C1 segment of cervical spinal cord (tissue), 14 donors: Measurements from ENCODE around the gene CENPP.
A peak's percentile ranks its signal among the peaks of the same experiment; 100 is the strongest.

Experiments used
- DNase-seq, 14 donors: peaks; one replicate each; lab custom pipeline; 2025; lab: John Stamatoyannopoulos, UW

CENPP gene

DNA sequence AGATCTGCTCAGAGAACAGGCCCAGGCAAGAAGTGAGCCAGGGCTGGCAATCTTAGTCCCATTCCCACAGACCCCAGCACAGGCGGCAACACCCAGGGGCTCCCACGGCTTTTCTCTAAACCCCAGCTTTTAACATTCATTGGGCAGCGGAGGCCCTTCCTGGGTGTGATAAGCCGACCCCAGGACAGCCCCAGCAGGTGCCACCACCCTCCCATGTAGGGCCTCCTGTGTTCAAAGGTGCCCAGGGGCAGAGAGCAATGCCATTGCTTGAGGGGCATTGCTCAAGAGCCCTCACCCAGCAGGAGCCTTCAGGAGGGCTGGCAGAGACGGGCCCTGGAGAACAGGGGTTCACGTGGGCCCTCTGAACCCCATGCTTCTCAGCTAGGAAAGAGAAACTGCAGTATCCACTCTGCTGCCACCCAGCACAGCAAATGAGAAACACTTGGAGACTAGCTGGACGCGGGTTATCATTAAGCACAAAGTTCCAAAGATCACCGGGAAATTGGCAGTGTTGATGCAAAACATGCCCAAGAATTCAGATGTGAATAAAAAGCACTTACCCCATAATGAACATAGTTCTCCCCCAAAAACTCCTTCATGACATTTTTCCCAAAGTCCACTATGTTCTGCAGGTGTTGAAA lies 330.3 kb downstream of the CENPP start:
- no peak for DNase-seq

DNA sequence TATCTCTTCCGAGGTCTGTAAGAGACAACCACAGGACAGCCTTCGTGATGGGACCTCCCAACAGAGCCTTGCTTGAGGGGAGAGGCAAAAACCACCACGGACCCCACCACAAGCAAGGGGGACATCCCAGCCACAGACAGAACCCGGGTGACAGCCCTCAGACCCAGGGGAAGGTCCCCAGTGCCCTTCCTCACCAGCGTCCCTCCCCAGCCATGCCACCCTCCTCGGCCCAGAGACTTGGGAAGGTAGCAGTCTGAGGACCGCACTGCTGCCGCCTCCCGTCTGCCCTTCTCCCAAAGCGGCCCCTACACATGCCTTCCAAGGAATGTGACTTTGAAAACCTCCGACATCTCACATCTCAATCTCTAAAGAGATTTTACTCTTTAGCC lies 330.8 kb downstream of the CENPP start:
- no peak for DNase-seq

DNA sequence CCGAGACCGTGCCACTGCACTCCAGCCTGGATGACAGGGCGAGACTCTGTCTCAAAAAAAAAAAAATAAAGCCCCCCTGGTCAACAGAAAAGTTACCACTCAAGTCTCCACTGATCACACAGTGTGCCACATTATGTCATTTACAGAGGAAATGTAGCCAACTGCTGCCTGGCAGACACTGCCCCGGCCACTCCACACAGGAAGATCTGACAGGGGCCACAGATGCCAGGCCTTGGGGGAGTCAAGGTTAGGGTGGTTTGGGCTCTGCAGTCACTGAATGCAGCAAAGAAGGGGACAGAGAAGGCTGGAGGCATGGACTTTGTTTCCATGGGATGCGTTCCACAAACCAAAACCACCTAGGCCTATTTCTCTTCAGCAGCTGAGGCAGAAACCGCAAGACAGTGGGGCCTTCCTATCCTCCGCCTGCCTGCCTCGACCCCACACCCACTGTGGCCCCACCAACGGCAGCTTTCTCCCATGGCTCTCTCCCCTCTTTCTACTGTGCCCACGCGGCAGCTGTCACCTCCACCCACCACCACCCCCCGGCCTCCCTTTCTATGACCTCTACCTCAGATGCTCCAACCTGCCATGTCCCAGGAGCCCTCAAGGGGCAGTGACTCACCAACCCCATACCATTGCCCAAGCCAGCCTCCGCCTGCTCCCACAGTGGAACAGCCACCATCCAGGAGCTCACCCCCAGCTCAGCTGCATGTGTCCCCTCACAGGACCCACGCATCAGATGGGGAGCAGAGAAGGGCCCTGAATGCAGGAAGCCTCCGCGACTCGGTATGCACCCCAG lies 331.7 kb downstream of the CENPP start:
- no peak for DNase-seq

DNA sequence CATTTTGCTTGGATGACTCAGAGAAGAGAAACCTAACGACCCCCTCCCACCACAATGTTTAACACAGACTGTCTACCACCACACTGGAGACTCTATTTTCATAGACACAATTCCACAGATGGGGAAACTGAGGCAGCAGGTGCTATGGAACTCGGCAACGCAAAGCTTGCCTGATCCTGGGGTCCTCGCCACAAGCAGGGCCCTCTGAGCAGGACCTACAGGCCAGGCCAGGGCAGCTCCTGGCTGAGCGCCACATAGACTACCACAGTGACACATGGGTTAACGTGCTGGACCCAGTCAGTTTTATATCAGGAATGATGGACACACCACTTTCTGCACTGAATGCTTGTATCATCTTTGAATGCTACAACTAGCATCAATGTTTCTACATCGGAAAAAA lies 332.4 kb downstream of the CENPP start:
- no peak for DNase-seq

DNA sequence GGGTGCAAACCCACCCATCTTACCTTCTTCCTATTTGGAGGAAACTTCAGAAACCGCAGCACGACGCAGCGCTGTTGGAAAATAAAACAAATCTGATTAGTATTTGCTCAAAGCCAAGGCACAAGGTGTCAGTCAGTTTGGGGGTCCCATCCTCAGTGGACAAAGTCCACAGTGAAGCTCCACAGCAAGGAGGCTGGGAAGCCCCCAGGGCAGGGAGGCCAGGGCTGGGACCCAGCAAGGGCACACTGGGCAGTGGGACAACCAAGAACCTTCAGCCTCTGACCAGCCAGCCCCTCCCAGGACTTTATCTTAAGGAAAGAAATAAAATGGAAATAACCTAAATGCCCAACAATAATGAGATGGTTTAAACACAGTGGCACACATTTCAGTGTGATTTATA lies 332.9 kb downstream of the CENPP start:
- no peak for DNase-seq

GRCh38 chr9:92659601-92660000 lies 333.8 kb downstream of the CENPP start:
- peak in 1 of 14 donors; percentile 5 for DNase-seq

GRCh38 chr9:92660266-92660665 lies 334.5 kb downstream of the CENPP start:
- peak in 5 of 14 donors; percentile 5 to 54 (median 14) for DNase-seq

- DNase-seq = no peak
These were observed 335.4 kb downstream of the CENPP start for GRCh38 chr9:92661127-92661526.

GRCh38 chr9:92661743-92662142 lies 336.0 kb downstream of the CENPP start:
- DNase-seq = no peak

GRCh38 chr9:92663126-92663525 lies 337.4 kb downstream of the CENPP start:
- DNase-seq = no peak

GRCh38 chr9:92663951-92664350 lies 338.2 kb downstream of the CENPP start:
- no peak for DNase-seq

DNA sequence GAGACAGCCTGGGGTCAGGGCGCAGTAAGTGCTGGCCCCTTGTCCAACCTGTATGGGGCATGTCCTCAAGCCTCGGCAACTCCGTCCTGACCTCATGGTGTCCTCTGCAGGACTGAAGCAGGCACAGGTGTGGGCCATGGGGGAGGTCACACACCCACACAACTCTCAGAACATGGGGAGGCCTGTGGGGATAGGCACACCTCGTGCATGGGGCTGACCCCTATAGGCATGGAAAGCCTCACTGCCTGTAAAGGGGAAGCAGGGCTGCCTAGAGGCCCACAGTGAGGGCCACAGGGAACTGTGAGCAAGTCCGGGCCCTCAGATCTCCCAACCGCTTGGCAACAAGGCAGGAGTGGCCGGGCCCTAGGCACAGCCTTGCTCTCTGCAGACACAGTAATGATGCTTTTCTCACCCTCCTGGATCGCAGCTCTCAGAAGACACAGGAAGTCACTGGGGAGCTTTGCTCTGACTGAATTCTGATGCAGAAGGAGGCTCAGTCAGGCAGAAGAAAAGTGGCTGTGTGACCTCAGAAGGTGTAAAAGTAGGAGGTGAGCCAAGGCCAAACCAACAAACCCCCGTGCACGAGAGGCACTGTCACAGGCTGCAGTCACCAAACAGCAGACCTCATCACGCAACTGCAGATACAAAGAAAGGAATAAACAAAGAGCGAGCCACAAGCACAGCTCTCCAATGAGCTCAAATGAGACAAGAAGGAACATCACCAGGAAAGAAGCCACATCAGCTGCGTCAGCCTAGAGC lies 338.8 kb downstream of the CENPP start:
- peak in 6 of 14 donors; percentile 22 to 50 (median 30) for DNase-seq

GRCh38 chr9:92665836-92666235 lies 340.1 kb downstream of the CENPP start:
- no peak for DNase-seq

DNA sequence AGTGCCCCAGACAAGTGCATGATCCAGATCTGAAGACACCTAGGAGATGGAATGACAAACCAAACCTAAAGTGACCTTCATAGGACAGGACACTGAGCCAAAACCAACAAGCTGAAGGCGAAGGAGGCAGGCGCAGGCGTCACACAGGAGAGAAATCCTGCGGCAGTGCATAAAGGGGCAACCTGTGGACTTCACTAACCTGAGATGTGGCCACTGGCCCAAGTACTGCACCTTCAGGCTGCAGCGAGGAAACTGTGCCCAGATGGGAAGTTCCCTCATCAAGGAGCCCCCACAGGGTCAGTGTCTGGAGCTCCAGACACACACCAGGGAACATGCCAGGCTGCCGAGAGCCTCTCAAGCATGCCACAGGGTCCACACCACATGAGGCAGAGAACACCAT lies 340.5 kb downstream of the CENPP start:
- no peak for DNase-seq

DNA sequence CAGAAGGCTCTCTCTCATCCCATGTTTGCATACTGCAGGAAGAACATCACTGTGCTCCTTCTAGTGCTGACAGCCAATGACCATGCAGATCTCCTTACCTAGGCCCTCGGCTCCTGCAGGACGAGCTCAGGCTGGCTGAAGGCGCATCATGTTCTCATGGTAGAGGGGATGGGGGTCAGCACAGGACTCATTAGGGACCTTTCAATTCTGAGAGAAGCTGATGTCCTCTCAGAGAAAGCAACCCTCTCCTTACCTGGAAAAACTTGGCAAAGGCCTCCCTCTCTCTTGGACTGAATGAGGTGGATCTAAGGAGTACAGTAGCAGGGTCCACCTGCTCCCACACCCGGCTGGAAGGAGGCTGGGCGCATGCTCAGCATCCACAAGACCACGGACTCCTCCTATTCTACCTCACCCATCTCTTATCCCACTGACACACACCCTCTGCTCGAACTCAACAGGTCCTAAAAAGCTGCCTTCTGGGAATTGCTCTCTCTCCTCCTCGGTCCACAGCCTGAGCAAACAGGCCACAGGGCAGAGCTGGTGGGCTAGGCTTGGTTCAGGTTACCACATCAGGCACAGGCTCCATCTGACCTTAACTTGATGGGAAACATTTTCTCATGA lies 341.3 kb downstream of the CENPP start:
- DNase-seq = no peak

- DNase-seq = no peak
These were observed 343.2 kb downstream of the CENPP start for GRCh38 chr9:92668746-92669526.

DNA sequence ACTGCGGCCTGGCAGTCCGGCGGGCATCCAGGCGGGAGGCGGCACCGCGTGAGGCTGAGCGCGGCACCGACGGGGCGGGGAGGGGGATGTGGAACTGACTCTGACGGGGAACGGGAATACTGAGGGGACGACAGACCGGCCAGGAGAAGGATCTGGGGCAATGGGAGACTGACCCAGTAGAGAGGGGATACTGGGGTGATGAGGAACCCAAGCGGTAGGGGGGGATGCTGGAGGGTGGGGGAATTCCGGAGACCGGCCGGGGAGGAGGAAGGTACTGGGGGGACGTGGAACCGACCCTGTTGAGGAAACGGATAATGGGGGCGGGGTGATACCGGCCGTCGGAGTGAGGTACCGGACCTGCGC lies 343.8 kb downstream of the CENPP start:
- DNase-seq = peak in 3 of 14 donors; percentile 22 to 58 (median 54)
